SU-DHL-6 (cell line): ENCODE measurements around the gene MERTK.

ENCODE experiments used
- H2AFZ ChIP-seq: fragments of 200-600 bp; sonication (generic); 2 replicates; pipeline ENCODE4 v1.6.1; 2014; ENCODE audit warnings: low read depth, mild to moderate bottlenecking, moderate library complexity, mixed read lengths, antibody characterized with exemption, low read length; ENCODE audit not compliant: severe bottlenecking
- H3F3A ChIP-seq: fragments of 200-600 bp; shearing (Covaris generic); 2 replicates; pipeline ENCODE4 v1.6.0; 2016; ENCODE audit warnings: antibody characterized with exemption, mild to moderate bottlenecking; ENCODE audit not compliant: insufficient read depth
- H3K27ac ChIP-seq: fragments of 200-600 bp; sonication (generic); 2 replicates; pipeline ENCODE4 v1.5.1; 2016; ENCODE audit warnings: low read depth, mild to moderate bottlenecking, low read length, moderate library complexity, mixed read lengths
- H3K27me3 ChIP-seq: fragments of 200-600 bp; sonication (generic), shearing (Covaris generic); 2 replicates; pipeline ENCODE4 v1.6.0; 2014; ENCODE audit warnings: mild to moderate bottlenecking, low read length
- H3K36me3 ChIP-seq: fragments of 200-600 bp; sonication (generic); 2 replicates; pipeline ENCODE4 v1.6.1; 2014; ENCODE audit warnings: mild to moderate bottlenecking, low read length, mixed read lengths
- H3K4me2 ChIP-seq: fragments of 300-600, 200-600 bp; shearing (Covaris generic), sonication (generic); 2 replicates; pipeline ENCODE4 v1.6.0; 2014; ENCODE audit warnings: low read length, low read depth, mild to moderate bottlenecking; ENCODE audit not compliant: poor library complexity, severe bottlenecking
- H3K4me3 ChIP-seq: fragments of 200-600 bp; sonication (generic); 2 replicates; pipeline ENCODE4 v1.5.1; 2014; ENCODE audit warnings: antibody characterized with exemption, low read length, mild to moderate bottlenecking, mixed read lengths; ENCODE audit not compliant: insufficient read depth, poor library complexity, severe bottlenecking
- H3K79me2 ChIP-seq: fragments of 200-600 bp; sonication (generic); 2 replicates; pipeline ENCODE4 v1.6.1; 2014; ENCODE audit warnings: mild to moderate bottlenecking, low read length, moderate library complexity; ENCODE audit not compliant: insufficient read depth
- H3K9ac ChIP-seq: fragments of 200-600 bp; sonication (generic); 2 replicates; pipeline ENCODE4 v1.7.0; 2014; ENCODE audit warnings: mild to moderate bottlenecking, low read length
- H3K9me2 ChIP-seq: fragments of 200-600 bp; sonication (generic); replicated peaks from 2 replicates; pipeline ENCODE4 v1.6.1; 2014; ENCODE audit warnings: low read length; ENCODE audit not compliant: insufficient read depth
- H3K9me3 ChIP-seq: fragments of 200-600 bp; sonication (generic); 2 replicates; pipeline ENCODE4 v1.6.1; 2014; ENCODE audit warnings: low read length, mixed read lengths; ENCODE audit not compliant: insufficient read depth
- H4K20me1 ChIP-seq: fragments of 200-600 bp; sonication (generic); 2 replicates; pipeline ENCODE4 v1.6.1; 2014; ENCODE audit warnings: low read depth, mild to moderate bottlenecking, antibody characterized with exemption, low read length, moderate library complexity, mixed read lengths
- EZH2phosphoT487 ChIP-seq: fragments of 200-600 bp; sonication (generic), shearing (Covaris generic); conservative IDR thresholded peaks from 2 replicates; pipeline ENCODE4 v1.6.1; 2018; ENCODE audit warnings: mild to moderate bottlenecking, antibody characterized with exemption, low read length, moderate library complexity, mixed read lengths
- TF ChIP-seq, protein P1 (sequence below): fragments of 200-600 bp; sonication (generic); IDR thresholded peaks from one replicate; pipeline ENCODE4 v1.5.1; 2017; ENCODE audit warnings: antibody characterized with exemption, mild to moderate bottlenecking, low read length, moderate library complexity; ENCODE audit not compliant: insufficient read depth, poor library complexity, severe bottlenecking

The MERTK gene

DNA sequence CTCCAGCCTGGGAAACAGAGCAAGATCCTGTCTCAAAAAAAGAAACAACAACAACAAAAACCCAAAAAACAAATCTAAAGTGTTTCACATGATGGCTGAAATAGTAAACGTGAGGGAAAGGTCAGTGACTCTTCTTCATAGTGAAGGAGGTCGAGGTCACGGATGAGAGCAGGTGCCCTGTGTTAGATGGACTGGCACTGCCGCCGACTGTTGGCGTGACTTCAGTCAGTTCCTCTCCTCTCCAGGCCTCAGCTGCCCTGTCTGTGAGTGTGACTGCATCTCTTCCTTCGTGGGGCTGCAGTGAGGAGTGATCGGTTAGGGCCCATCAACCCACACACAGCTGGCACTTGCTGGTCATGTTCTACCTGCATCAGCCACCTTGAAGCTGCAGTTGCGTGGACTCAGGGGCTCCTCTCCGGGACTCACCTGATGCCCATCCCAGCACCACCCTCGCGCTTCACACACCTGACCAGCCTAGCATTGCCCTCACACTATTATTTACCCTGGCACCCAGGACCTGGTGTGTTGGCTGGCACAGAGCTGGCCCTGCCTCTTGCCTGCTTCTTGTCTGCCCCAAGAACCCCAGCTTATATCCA lies 126.6 kb downstream of the MERTK start:
- Histone ChIP-seq H3K79me2 (no peaks in the 10 kb centered on the region), H3K4me3 (no peak overlapping the region), H3K9me2 (no peaks in the 10 kb centered on the region), H2AFZ (no peak overlapping the region), H3K4me2 (no peak overlapping the region), H3K36me3 (no peaks in the 10 kb centered on the region), H4K20me1 (no peaks in the 10 kb centered on the region), H3K27ac (no peak overlapping the region), H3K9me3 (no peaks in the 10 kb centered on the region), H3K9ac (no peak overlapping the region), H3F3A (no peaks in the 10 kb centered on the region), H3K27me3 (no peaks in the 10 kb centered on the region)
- TF ChIP-seq, protein P1, sequence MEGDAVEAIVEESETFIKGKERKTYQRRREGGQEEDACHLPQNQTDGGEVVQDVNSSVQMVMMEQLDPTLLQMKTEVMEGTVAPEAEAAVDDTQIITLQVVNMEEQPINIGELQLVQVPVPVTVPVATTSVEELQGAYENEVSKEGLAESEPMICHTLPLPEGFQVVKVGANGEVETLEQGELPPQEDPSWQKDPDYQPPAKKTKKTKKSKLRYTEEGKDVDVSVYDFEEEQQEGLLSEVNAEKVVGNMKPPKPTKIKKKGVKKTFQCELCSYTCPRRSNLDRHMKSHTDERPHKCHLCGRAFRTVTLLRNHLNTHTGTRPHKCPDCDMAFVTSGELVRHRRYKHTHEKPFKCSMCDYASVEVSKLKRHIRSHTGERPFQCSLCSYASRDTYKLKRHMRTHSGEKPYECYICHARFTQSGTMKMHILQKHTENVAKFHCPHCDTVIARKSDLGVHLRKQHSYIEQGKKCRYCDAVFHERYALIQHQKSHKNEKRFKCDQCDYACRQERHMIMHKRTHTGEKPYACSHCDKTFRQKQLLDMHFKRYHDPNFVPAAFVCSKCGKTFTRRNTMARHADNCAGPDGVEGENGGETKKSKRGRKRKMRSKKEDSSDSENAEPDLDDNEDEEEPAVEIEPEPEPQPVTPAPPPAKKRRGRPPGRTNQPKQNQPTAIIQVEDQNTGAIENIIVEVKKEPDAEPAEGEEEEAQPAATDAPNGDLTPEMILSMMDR = no peak
- TF ChIP-seq EZH2phosphoT487 = no peak

- H3F3A ChIP-seq = no peaks in the 10 kb centered on the region
- no peaks in the 10 kb centered on the region for H4K20me1 ChIP-seq
- no peak overlapping the region for H3K4me2 ChIP-seq
- H2AFZ ChIP-seq = no peak overlapping the region
- H3K4me3 ChIP-seq = no peak overlapping the region
- H3K27ac ChIP-seq = no peak overlapping the region
- no peaks in the 10 kb centered on the region for H3K36me3 ChIP-seq
- H3K27me3 ChIP-seq = no peaks in the 10 kb centered on the region
- no peaks in the 10 kb centered on the region for H3K9me2 ChIP-seq
- no peak for TF ChIP-seq EZH2phosphoT487
- TF ChIP-seq, protein P1 = no peak
- no peaks in the 10 kb centered on the region for H3K9me3 ChIP-seq
- H3K9ac ChIP-seq = no peak overlapping the region
- no peaks in the 10 kb centered on the region for H3K79me2 ChIP-seq
These were observed 128.1 kb downstream of the MERTK start for GRCh38 chr2:112026509-112026908.

DNA sequence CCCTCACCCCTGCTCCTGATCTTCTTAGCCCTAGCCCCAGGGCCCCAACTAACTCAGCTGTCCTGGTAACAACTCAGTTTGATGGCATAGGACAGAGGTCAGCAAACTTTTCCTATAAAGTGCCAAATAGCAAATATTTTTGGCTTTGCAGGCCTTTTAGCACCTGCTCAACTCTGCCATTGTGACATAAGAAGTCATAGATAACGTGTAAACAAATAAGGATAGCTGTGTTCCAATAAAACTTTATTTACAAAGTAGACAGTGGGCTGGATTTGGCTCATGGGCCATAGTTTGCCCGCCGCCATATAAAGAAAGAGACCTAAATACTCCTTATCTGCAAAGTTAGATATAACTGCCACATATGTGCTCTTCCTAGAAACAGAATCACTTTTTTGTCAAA lies 129.4 kb downstream of the MERTK start:
- H3K9ac ChIP-seq = no peak overlapping the region
- H3K36me3 ChIP-seq = no peaks in the 10 kb centered on the region
- H4K20me1 ChIP-seq = no peaks in the 10 kb centered on the region
- no peak overlapping the region for H3K4me3 ChIP-seq
- H3K9me2 ChIP-seq = no peaks in the 10 kb centered on the region
- no peaks in the 10 kb centered on the region for H3F3A ChIP-seq
- H3K79me2 ChIP-seq = no peaks in the 10 kb centered on the region
- H2AFZ ChIP-seq = no peak overlapping the region
- no peaks in the 10 kb centered on the region for H3K9me3 ChIP-seq
- H3K4me2 ChIP-seq = no peak overlapping the region
- H3K27me3 ChIP-seq = no peaks in the 10 kb centered on the region
- TF ChIP-seq, protein P1 = no peak
- no peak for TF ChIP-seq EZH2phosphoT487
- no peak overlapping the region for H3K27ac ChIP-seq
